Upper lobe of right lung (tissue), 1 donor: ENCODE measurements around the gene ATG9A. TPM values are rescaled to one million over a fixed set of nuclear protein-coding genes. Genes with fewer than 3 reads are reported as not detected.
A peak's percentile ranks its signal among the peaks of the same experiment; 100 is the strongest.

ENCODE experiments used
- ATAC-seq: fragments of 200-7000 bp; cut with Tn5 transposase; one replicate; pipeline ENCODE4 v1.9.1; 2020; ENCODE audit warnings: mild to moderate bottlenecking, moderate library complexity
- DNase-seq: peaks from one replicate; pipeline ENCODE4 v3.0.0-alpha.2; 2020
- H3K27ac ChIP-seq: fragments of 200-600 bp; one replicate; pipeline ENCODE4 v1.8.0; 2022
- H3K27me3 ChIP-seq: fragments of 200-600 bp; one replicate; pipeline ENCODE4 v1.8.0; 2022; ENCODE audit warnings: mild to moderate bottlenecking
- H3K36me3 ChIP-seq: fragments of 200-600 bp; one replicate; pipeline ENCODE4 v1.8.0; 2022
- H3K4me1 ChIP-seq: fragments of 200-600 bp; one replicate; pipeline ENCODE4 v1.8.0; 2022
- H3K4me3 ChIP-seq: fragments of 200-600 bp; one replicate; pipeline ENCODE4 v1.8.0; 2022; ENCODE audit warnings: mild to moderate bottlenecking
- H3K9me3 ChIP-seq: fragments of 200-600 bp; one replicate; pipeline ENCODE4 v1.8.0; 2022
- intact Hi-C: fragments of 100-400 bp; cut with DNase I; formaldehyde crosslinking; loops from one replicate; pipeline ENCODE4 v1.11.0; 2022
- total RNA-seq: library from RNA; stranded (reverse); fragmentation: NEBNext Ultra II Directional; extraction: Animal tissue kit (Norgen Biotek cat#: 25700); gene quantifications from one replicate; pipeline ENCODE4 v1.2.1, GENCODE V29; 2021
- TF ChIP-seq, protein P1 (sequence below): fragments of 200-600 bp; IDR thresholded peaks from one replicate; pipeline ENCODE4 v1.8.0; 2022; ENCODE audit warnings: antibody characterized with exemption
- donor health status: DM: no; HTN: yes; CAD: no; lungs with severe emphysema.

ATG9A gene
- total RNA-seq, 1 donor from 2014 or later, result 48.2 TPM

DNA sequence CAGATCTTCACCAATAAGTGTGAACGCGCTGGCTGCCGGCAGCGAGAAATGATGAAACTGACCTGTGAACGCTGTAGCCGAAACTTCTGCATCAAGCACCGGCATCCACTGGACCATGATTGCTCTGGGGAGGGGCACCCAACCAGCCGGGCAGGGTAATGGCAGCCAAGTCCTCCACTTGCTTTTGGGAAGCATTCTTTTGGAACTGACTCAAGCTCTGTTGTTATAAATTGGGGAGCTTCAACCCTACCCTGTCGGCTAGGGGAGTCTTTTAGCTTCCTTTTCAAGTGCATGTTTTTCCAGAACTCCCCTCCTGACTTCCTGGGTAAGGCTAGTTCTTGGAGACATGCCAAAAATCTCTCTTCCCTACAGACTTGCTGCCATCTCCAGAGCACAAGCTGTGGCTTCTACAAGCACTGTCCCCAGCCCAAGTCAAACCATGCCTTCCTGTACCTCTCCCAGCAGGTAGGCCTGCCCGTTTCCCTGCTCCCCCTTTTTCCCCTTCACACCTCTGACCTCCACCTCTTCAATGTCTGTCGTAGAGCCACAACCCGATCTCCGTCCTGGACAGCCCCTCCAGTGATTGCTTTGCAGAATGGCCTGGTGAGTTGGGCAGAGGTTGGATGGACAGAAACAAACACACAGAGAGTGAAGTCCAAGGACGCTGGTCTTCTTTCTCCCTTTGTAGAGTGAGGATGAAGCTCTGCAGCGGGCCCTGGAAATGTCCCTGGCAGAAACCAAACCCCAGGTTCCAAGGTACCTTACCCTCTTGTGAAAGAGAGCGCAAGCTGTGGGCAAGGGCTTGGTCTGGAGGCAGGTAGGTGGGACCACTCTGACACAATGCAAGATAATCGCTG, 21.3 kb downstream of the ATG9A start:
- Histone ChIP-seq H3K27me3 (no peaks in the 10 kb centered on the region), H3K36me3 (peaks cover 34% of the 10 kb centered on the region), H3K9me3 (no peaks in the 10 kb centered on the region), H3K27ac (peak overlapping the region; percentile 90), H3K4me3 (peak overlapping the region; percentile 73), H3K4me1 (peaks cover 18% of the 10 kb centered on the region)
- ATAC-seq (no peak), DNase-seq (no peak)
- intact Hi-C loops, result no loop called here
- TF ChIP-seq, protein P1, sequence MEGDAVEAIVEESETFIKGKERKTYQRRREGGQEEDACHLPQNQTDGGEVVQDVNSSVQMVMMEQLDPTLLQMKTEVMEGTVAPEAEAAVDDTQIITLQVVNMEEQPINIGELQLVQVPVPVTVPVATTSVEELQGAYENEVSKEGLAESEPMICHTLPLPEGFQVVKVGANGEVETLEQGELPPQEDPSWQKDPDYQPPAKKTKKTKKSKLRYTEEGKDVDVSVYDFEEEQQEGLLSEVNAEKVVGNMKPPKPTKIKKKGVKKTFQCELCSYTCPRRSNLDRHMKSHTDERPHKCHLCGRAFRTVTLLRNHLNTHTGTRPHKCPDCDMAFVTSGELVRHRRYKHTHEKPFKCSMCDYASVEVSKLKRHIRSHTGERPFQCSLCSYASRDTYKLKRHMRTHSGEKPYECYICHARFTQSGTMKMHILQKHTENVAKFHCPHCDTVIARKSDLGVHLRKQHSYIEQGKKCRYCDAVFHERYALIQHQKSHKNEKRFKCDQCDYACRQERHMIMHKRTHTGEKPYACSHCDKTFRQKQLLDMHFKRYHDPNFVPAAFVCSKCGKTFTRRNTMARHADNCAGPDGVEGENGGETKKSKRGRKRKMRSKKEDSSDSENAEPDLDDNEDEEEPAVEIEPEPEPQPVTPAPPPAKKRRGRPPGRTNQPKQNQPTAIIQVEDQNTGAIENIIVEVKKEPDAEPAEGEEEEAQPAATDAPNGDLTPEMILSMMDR, result no peak

DNA sequence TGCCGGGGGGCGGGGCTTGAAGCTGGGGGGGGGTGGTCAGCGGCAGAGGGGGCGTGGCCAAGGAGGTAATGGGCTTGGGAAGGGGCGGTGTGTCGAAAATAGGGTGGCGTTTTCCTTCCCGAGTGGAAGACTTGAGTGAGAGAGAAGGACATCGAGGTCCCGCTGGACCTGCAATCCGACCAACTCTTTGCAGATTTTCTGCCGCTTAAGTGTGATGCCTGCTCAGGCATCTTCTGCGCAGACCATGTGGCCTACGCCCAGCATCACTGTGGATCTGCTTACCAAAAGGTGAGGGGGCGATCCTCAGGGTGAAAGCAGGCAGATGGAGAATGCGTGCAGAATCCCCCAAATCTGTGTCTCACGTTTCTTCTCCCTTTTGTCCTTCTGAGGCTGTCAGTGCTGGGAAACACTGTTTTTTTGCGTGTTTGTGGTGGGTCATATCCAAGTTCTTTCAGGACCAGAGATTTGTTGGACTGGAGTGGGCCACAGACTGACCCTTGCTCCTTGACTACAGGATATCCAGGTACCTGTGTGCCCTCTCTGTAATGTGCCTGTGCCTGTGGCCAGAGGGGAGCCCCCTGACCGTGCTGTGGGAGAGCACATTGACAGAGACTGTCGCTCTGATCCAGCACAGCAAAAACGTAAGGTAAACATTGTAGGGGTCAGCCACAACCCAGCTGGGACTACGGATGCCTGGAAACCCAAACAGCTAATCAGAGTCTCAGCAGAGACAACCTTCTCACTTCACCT, 22.1 kb downstream of the ATG9A start:
- Histone ChIP-seq H3K27me3 (no peaks in the 10 kb centered on the region), H3K36me3 (peaks cover 26% of the 10 kb centered on the region), H3K4me1 (peaks cover 18% of the 10 kb centered on the region), H3K27ac (peak overlapping the region; percentile 90), H3K4me3 (peak overlapping the region; percentile 73), H3K9me3 (no peaks in the 10 kb centered on the region)
- no peak for DNase-seq
- intact Hi-C loops, result no loop called here
- no peak for ATAC-seq
- TF ChIP-seq, protein P1, result no peak

DNA sequence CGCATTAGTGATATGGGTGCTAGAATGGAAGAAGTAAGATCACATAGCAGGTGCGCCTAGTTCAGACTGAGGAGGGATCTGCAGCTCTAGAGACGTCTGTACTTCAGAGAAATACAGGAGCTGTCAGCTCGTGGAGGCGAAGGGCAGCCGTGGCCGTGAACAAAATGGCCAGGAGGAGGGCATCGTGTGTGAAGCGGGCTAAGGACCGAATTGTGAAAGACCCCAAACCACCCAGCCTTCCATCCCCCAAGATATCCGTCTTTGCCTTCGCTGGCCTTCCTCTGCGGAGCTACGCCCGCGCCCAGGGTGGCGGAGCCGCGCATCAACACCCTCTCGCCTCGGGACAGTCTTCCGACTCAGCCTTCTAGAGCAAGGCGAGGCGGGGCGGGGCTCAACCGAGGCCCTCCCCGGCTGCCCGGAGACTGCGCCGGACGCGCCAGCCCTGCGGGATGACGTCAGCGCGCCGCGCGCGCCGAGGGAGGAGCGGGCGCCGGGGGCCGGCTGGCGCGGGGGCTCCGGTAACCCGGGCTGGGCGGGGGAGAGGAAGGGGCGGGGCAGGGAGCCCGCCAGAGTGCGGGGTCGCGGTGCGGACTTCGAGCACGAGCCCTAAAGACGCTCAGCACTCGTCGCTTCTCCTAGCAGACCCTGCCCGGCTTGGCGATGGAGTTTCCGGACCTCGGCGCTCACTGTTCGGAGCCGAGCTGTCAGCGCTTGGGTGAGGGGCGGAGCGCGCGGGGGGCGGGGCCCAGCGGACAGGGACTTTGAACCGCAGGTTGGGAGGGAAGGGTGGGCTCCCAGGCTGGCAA, 22.9 kb downstream of the ATG9A start, which contains the start of gene ZFAND2B:
TSS of gene ZFAND2B (plus strand) at position 455 of the 806 bp plus-strand sequence. CDS start at position 661, 206 bp downstream.
- H3K27ac ChIP-seq, result peak within 1 kb of the TSS; percentile 90
- peak; percentile 98 for ATAC-seq

DNA sequence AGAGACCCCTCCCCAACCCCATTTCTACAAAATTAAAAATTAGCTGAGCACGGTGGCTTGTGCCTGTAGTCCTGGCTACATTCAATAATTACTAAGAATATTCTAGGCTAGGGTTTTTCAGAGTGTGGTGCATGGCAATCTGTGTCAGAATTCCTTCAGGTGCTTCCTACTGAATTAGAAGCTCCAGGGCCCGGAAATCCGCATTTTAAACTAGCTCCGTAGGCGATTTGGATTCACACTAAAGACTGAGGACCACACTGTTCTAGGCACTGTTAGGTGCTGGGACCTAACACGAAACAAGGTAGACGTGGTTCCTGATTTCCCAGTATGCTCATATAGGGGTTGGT, 23.5 kb downstream of the ATG9A start:
- no peaks in the 10 kb centered on the region for H3K9me3 ChIP-seq
- H3K4me3 ChIP-seq, result peak overlapping the region; percentile 73
- H3K27ac ChIP-seq, result peak overlapping the region; percentile 90
- intact Hi-C loops, result no loop called here
- H3K27me3 ChIP-seq, result no peaks in the 10 kb centered on the region
- DNase-seq (no peak), ATAC-seq (no peak)
- TF ChIP-seq, protein P1, result no peak
- peaks cover 18% of the 10 kb centered on the region for H3K4me1 ChIP-seq
- peaks cover 26% of the 10 kb centered on the region for H3K36me3 ChIP-seq

More for the DNA sequence above, 22.9 kb downstream of the ATG9A start, which contains the start of gene ZFAND2B:
- Histone ChIP-seq H3K36me3 (peaks cover 26% of the 10 kb centered on the region), H3K4me1 (peaks cover 18% of the 10 kb centered on the region), H3K9me3 (no peaks in the 10 kb centered on the region), H3K4me3 (peak within 1 kb of the TSS; percentile 73), H3K27me3 (no peaks in the 10 kb centered on the region)
- peak; percentile 98 for DNase-seq
- intact Hi-C loops, result no loop called here
- TF ChIP-seq, protein P1, result peak; percentile 16

DNA sequence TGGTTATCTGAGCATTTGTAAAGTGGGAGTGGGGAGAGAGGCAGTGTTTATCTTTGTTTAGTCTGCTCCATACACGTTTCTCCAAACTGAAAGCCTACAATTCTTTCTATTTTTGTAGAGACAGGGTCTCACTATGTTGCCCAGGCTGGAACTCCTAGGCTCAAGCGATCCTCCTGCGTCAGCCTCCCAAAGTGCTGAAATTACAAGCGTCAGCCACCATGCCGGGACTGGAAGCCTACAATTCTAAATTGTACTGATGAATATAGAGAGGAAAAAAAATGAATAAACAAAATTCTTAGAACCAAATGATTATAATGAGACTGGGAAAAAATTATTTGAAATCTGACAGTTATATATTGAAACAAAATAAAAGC, 24.3 kb downstream of the ATG9A start:
- peaks cover 18% of the 10 kb centered on the region for H3K4me1 ChIP-seq

More for the DNA sequence above, 24.3 kb downstream of the ATG9A start:
- Histone ChIP-seq H3K27me3 (no peaks in the 10 kb centered on the region), H3K27ac (no peak overlapping the region), H3K9me3 (no peaks in the 10 kb centered on the region), H3K36me3 (peaks cover 18% of the 10 kb centered on the region), H3K4me3 (no peak overlapping the region)
- TF ChIP-seq, protein P1, result no peak
- ATAC-seq (no peak), DNase-seq (no peak)
- intact Hi-C loops, result no loop called here
